Measurements from ENCODE around the gene SLC37A4.
A peak's percentile ranks its signal among the peaks of the same experiment; 100 is the strongest.
"Not testable (repeated sequence)": the region's sequence is repeated elsewhere in the genome, so short reads cannot be mapped to it uniquely, and the experiment has no call there.

SLC37A4 gene

GRCh38 chr11:119000906-119001305 is 29.8 kb downstream of the SLC37A4 start:
- TF ChIP-seq CTCF (IDR thresholded peaks at IDR 0.05; ENCODE audit: control insufficient read depth, extremely low read depth, insufficient read depth): no peak
- DNase-seq (ENCODE audit: low read depth): no peak
- no peak overlapping the region for H3K4me3 ChIP-seq (ENCODE audit: low read depth, low read length)

GRCh38 chr11:118998822-118999221 is 31.9 kb downstream of the SLC37A4 start:
- no peak for DNase-seq (ENCODE audit: low read depth)
- no peak for TF ChIP-seq CTCF (IDR thresholded peaks at IDR 0.05; ENCODE audit: control insufficient read depth, extremely low read depth, insufficient read depth)
- H3K4me3 ChIP-seq (ENCODE audit: low read depth, low read length): peak overlapping the region; percentile 80

GRCh38 chr11:118998388-118998717 is 32.3 kb downstream of the SLC37A4 start:
- TF ChIP-seq CTCF (IDR thresholded peaks at IDR 0.05; ENCODE audit: control insufficient read depth, extremely low read depth, insufficient read depth): no peak
- DNase-seq (ENCODE audit: low read depth): no peak
- H3K4me3 ChIP-seq (ENCODE audit: low read depth, low read length): peak overlapping the region; percentile 80

GRCh38 chr11:118997627-118998387 is 32.9 kb downstream of the SLC37A4 start, which contains the start of gene CENATAC:
CENATAC (plus strand) TSS chr11:118998138; CDS start chr11:118998198, 60 bp downstream.
- H3K4me3 ChIP-seq (ENCODE audit: low read depth, low read length): peak within 1 kb of the TSS; percentile 80
- DNase-seq (ENCODE audit: low read depth): peak; percentile 70
- TF ChIP-seq CTCF (IDR thresholded peaks at IDR 0.05; ENCODE audit: control insufficient read depth, extremely low read depth, insufficient read depth): 0 out of 2 replicates have a peak, but pooled peaks have one; percentile 8

GRCh38 chr11:118996926-118997626 is 33.6 kb downstream of the SLC37A4 start:
- DNase-seq (ENCODE audit: low read depth): no peak
- no peak for TF ChIP-seq CTCF (IDR thresholded peaks at IDR 0.05; ENCODE audit: control insufficient read depth, extremely low read depth, insufficient read depth)
- peak overlapping the region; percentile 80 for H3K4me3 ChIP-seq (ENCODE audit: low read depth, low read length)

- DNase-seq (ENCODE audit: low read depth); H3K4me3 ChIP-seq (ENCODE audit: low read depth, low read length): not testable (repeated sequence)
Measured at GRCh38 chr11:118991486-118992038, 39.1 kb downstream of the SLC37A4 start.

GRCh38 chr11:118988280-118988679 is 42.4 kb downstream of the SLC37A4 start:
- H3K4me3 ChIP-seq (ENCODE audit: low read depth, low read length): no peak overlapping the region
- TF ChIP-seq CTCF (IDR thresholded peaks at IDR 0.05; ENCODE audit: control insufficient read depth, extremely low read depth, insufficient read depth): no peak
- DNase-seq (ENCODE audit: low read depth): no peak

Measured in LNCaP clone FGC (cell line).